Measurements from ENCODE around the gene MEP1B.
"Not testable (repeated sequence)": the region's sequence is repeated elsewhere in the genome, so short reads cannot be mapped to it uniquely, and the experiment has no call there.

The MEP1B gene

DNA sequence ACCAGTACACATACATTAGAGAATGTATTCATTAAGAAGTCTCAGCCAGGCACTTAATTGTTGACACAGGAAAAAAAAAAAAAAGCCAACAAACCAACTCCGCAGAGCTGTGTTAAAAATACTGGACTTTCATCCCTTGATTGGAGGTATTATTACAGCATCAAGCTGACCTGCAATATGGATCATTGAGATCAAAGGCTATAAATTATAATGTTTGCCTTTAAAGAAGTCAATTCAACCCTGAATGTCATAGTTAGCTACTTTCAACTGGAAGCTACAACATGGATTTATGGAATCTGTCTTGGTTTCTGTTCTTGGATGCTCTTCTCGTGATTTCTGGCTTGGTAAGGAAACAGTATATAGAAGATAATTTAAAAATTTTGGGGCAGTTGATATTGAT is at the start of gene MEP1B:
TSS of gene MEP1B (plus strand) at position 250 of the 400 bp plus-strand sequence. CDS start at position 282, 32 bp downstream.
- FAIRE-seq (no peak), DNase-seq (ENCODE audit: insufficient read length, low spot score) (no peak)

DNA sequence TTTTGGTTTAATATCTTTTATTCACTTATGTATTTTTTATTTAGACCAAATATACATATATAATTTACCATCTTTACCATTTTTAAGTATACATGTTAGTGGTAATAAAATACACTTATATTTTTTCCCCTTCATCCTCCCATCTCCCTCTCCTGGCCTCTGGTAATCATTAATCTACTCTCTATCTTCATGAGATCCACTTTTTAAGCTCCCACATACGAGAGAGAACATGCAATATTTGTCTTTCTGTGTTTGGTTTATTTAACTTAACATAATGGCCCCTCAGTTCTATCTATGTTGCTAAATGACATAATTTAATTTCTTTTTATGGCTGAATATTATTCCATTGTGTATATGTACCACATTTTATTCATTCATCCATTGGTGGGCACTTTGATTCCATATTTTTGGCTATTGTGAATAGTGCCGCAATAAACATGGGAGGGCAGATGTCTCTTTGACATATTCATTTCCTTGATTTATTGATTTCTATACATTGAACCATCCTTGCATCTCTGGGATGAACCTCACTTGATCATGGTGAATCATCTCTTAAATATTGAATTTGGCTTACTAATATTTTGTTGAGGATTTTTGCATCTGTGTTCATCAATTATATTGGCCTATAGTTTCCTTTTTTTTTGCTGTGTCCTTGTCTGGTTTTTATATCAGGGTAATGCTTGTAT is 41.5 kb upstream of the MEP1B start:
- FAIRE-seq (no peak), DNase-seq (ENCODE audit: insufficient read length, low spot score) (no peak)

- FAIRE-seq (peak; percentile 87), DNase-seq (ENCODE audit: insufficient read length, low spot score) (no peak)
These were observed 37.0 kb upstream of the MEP1B start for GRCh38 chr18:32152705-32153448.

DNA sequence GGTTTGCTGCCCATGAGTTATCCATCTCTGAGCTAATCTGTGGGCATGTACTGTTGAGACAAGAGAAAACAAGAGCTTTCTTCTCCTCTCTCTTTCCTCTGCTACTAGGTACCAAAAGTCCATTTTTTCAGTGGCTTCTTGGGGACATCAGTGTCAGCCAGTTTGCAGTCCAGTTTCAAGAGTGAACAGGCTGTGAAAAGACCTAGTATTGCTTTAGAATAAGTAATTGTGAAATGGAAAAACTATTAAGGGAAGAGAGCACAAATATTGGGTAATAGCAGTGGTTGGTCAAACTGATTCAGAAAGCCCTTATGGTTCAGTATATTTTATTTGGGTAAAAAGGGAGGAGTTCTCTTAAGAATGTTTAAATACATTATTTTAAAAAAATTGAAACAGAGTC is 33.0 kb upstream of the MEP1B start:
- FAIRE-seq (no peak), DNase-seq (ENCODE audit: insufficient read length, low spot score) (no peak)

GRCh38 chr18:32157580-32157979 is 32.3 kb upstream of the MEP1B start:
- no peak for DNase-seq (ENCODE audit: insufficient read length, low spot score)
- FAIRE-seq, result no peak

DNA sequence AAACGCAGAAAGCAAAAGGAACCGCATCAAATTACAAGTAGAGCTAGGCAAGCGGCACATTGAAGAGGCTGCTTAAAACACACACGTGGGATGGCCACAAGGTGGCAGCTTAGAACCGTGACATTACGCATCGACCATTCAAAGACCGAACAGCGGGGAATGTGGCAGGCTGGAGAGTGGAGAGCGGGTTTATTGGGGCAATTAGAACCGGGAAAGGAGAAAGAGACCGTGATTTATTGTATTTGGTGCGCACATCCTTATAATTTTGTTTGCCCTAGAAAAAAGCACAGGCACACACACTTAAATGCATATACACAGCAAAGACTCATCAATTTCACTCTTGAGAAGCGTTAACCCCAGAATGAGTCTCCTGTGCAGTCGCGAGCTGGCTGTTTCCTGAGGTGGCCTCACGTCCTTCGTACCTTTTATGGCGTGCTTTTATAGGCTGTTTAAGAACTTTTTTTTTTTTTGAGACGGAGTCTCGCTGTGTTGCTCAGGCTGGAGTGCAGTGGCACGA is 31.7 kb upstream of the MEP1B start:
- FAIRE-seq (peak; percentile 87), DNase-seq (ENCODE audit: insufficient read length, low spot score) (peak; percentile 46)

GRCh38 chr18:32158631-32159030 is 31.2 kb upstream of the MEP1B start:
- not testable (repeated sequence) for FAIRE-seq; DNase-seq (ENCODE audit: insufficient read length, low spot score)

GRCh38 chr18:32160547-32160946 is 29.3 kb upstream of the MEP1B start:
- FAIRE-seq (no peak), DNase-seq (ENCODE audit: insufficient read length, low spot score) (no peak)

GRCh38 chr18:32167980-32168730 is 21.7 kb upstream of the MEP1B start:
- FAIRE-seq, result no peak

DNA sequence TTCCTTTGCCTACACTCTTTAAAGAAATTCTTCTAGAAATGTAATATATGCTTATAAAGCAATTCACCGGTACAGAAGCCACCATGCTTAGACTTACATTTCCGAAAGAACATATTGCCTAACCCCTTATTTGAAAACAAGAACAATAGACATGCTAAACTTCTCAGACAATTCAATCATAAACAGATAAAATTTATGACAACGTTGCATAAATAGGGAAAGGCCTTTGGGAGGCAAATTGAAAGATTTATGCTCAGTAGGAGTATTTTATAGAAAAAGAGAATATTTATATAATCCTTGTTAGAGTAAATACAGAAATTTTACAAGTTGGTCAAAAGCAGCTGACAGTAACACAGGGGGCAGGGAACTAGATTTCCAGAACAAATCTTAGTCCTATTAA is 16.2 kb upstream of the MEP1B start:
- DNase-seq (ENCODE audit: insufficient read length, low spot score) (no peak), FAIRE-seq (no peak)

More at GRCh38 chr18:32167980-32168730, 21.7 kb upstream of the MEP1B start:
- no peak for DNase-seq (ENCODE audit: insufficient read length, low spot score)

- DNase-seq (ENCODE audit: insufficient read length, low spot score), result no peak
- FAIRE-seq, result no peak
These were observed 15.1 kb upstream of the MEP1B start for GRCh38 chr18:32174719-32175118.

- FAIRE-seq (no peak), DNase-seq (ENCODE audit: insufficient read length, low spot score) (no peak)
These were observed 14.6 kb upstream of the MEP1B start for GRCh38 chr18:32175265-32175664.

GRCh38 chr18:32176745-32177144 is 13.1 kb upstream of the MEP1B start:
- FAIRE-seq, result not testable (repeated sequence)

DNA sequence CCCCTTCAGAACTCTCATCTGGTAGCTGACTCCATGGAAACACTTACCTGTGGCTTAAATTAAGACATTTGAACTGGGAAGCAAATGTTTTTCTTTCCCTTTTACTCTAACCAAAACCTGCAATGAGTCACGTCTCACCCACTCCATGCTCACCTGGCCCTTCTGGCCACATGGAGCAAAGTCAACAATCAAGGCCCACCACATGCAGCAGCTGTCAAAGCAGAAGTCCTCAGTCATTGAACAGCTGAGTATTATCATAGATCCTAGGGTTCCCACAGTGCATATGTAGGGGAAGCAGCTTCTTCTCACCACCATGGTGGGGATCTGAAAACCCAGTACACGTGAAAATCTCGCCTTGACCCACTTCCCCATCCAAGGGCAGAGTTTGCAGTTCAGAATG is 12.3 kb upstream of the MEP1B start:
- DNase-seq (ENCODE audit: insufficient read length, low spot score) (no peak), FAIRE-seq (no peak)

More at GRCh38 chr18:32176745-32177144, 13.1 kb upstream of the MEP1B start:
- not testable (repeated sequence) for DNase-seq (ENCODE audit: insufficient read length, low spot score)

DNA sequence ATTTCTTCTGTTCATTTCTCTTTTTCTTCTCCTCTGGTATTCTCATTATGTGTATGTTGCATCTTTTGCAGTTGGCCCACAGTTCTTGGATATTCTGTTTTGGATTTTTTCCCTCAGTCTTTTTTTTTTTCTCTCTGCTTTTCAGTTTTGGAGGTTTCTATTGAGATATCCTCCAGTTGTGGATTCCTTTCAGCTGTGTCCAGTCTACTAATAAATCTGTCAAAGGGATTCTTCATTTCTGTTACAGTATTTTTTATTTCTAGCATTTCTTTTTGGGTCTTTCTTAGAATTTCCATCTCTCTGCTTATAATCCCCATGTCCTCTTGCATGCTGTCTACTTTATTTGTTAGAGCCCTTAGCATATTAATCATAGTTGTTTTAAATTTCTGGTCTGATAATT is 6.3 kb upstream of the MEP1B start:
- no peak for FAIRE-seq
- DNase-seq (ENCODE audit: insufficient read length, low spot score), result no peak

- no peak for DNase-seq (ENCODE audit: insufficient read length, low spot score)
- FAIRE-seq, result no peak
These were observed 370 bp downstream of the MEP1B start for GRCh38 chr18:32190209-32190608.

DNA sequence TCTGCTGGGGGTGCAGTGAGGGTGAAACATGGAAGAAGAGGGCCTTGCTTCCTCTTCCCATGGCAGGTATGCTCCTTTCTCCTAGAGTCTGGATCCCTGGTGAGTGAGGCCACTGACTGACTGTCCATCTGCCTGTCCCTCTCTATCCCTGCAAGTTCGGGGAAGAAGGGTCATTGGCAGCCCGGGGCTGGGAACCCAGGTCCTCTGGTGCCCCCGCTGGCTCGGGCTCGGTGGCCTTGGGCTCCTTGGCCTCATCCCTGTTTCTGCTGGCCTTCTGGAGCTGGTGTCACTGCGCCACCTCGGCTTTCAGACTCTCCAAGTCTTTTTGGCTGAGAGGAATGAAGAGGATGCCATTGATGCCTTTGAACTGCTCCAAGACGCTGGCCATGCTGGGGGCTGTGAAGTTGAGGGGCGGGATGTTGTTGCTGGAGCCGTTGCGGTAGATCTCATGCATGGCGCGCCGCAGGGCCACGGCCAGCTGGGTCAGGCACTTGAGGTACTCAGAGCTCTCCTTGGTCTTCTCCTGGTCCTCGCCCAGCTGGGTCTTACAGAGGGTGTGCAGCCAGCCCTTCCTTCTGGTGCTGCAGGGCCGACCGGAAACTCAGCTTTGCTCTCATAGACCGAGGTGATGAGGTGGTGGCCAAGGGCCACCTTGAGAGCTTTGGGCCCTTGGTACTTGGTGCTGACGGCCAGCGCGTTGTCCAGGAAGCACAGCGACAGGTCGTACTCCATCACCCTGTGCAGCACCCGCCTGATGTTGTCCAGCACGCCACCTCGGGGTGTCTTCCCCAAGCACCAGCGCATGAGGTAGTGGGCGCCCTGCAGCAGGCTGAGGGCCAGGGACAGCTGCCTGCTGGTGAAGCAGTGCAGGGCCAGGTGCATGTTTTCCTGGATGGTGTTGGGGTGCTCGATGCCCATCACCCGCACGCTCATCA is 6.3 kb downstream of the MEP1B start:
- no peak for DNase-seq (ENCODE audit: insufficient read length, low spot score)
- no peak for FAIRE-seq

GRCh38 chr18:32200766-32201165 is 10.9 kb downstream of the MEP1B start:
- DNase-seq (ENCODE audit: insufficient read length, low spot score), result no peak
- FAIRE-seq, result no peak

DNA sequence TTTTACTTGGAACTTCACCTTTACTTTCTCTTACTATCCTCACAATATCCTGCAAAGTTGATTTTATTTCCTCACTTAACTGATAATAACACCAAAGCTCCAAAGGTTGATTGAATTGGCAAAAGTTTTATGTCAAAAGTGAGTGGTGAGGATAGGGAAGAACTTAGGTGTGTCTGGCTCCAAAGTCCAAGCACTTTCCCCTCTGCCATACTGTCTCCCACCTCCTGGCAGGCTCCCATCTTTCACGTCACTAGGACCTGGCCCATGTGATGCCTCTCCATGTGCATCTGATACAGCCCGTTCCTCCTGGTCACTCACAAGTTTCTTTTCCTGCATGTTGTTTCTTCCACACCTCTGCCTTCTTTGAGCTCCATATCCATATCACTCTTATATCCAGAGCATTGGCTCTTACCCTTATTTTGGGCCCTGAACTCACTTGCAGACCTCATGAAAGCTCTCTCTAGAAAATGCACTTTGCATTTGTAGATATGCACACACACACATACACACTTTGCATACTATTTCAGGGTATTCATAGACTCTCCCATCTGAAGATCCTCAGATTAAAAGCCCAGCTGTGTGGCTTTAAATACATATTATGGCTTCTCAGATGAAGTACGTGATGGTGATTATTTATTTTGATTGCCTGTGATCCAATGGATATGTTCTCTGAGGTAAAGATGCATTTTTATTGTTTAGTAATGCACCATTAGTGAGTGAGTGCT is 12.3 kb downstream of the MEP1B start:
- DNase-seq (ENCODE audit: insufficient read length, low spot score), result no peak
- no peak for FAIRE-seq

Data from GM19239 (cell line).